GM23248 (cell line): Measurements from ENCODE around the gene PPP6R2.

Experiments
- EZH2 ChIP-seq: fragments of 200-600 bp; sonication (generic); IDR thresholded peaks from 2 replicates; pipeline ENCODE4 v1.6.1; 2018; ENCODE audit warnings: antibody characterized with exemption, mild to moderate bottlenecking; ENCODE audit not compliant: insufficient read depth, poor library complexity, severe bottlenecking
- EZH2phosphoT487 ChIP-seq: fragments of 200-600 bp; sonication (generic); IDR thresholded peaks from 2 replicates; pipeline ENCODE4 v1.6.1; 2018; ENCODE audit warnings: antibody characterized with exemption, moderate library complexity, mild to moderate bottlenecking, low read depth; ENCODE audit not compliant: insufficient read depth

DNA sequence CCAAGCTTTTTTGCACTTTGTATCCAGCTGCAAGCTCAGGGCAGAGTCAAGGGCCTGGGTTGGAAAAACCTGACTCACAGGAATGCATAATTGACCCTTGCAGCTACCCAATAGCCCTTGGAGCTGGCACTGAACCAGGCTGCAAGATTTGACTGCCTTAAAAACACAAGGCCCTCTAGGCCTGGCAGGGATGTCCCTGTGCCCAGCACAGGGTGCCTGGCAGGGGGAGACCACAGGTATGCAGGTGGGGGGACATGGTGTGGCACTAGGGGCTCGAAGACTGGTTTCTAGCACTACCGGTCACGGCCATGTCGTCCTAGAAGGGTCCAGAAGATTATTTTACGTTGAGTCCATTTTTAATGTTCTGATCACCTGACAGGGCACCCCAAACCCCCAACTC, 101.5 kb downstream of the PPP6R2 start:
- TF ChIP-seq EZH2 = no peak
- no peak for TF ChIP-seq EZH2phosphoT487
